AG10803 (cell line): ENCODE results near the gene SMPD3.

ENCODE experiments used
- DNase-seq: peaks from one replicate; pipeline ENCODE4 v3.0.0; 2010; ENCODE audit warnings: low read depth
- H3K4me3 ChIP-seq: 2 replicates; pipeline ENCODE4 v1.5.1; 2011; ENCODE audit warnings: mild to moderate bottlenecking, low read length, control low read depth
- CTCF ChIP-seq: conservative IDR thresholded peaks from 2 replicates; pipeline ENCODE4 v1.5.1; 2011; ENCODE audit warnings: mild to moderate bottlenecking, low read length, control low read depth, inconsistent platforms

SMPD3 gene

GRCh38 chr16:68367440-68367839, 80.9 kb downstream of the SMPD3 start:
- no peak for DNase-seq
- no peak overlapping the region for H3K4me3 ChIP-seq
- TF ChIP-seq CTCF = no peak

GRCh38 chr16:68367030-68367429, 81.3 kb downstream of the SMPD3 start:
- DNase-seq = peak; percentile 30
- no peak overlapping the region for H3K4me3 ChIP-seq
- peak; percentile 43 for TF ChIP-seq CTCF

GRCh38 chr16:68366062-68366461, 82.2 kb downstream of the SMPD3 start:
- no peak for DNase-seq
- H3K4me3 ChIP-seq = no peak overlapping the region
- TF ChIP-seq CTCF = no peak

GRCh38 chr16:68365167-68365817, 83.0 kb downstream of the SMPD3 start:
- peak; percentile 37 for DNase-seq
- no peak overlapping the region for H3K4me3 ChIP-seq
- TF ChIP-seq CTCF = no peak

GRCh38 chr16:68364561-68364998, 83.7 kb downstream of the SMPD3 start:
- TF ChIP-seq CTCF = no peak; the same call in 1 of the 2 replicates
- DNase-seq = peak; percentile 16
- no peak overlapping the region for H3K4me3 ChIP-seq

GRCh38 chr16:68363658-68364521, 84.4 kb downstream of the SMPD3 start:
- H3K4me3 ChIP-seq = no peak overlapping the region
- TF ChIP-seq CTCF = no peak
- DNase-seq = no peak
